Activated T-cell treated with anti-CD3 and anti-CD28 coated beads, Interleukin-2, amount 50 U/mL, for 24 hours (primary cell): Measurements from ENCODE around the gene SSH2.
A peak's percentile ranks its signal among the peaks of the same experiment; 100 is the strongest.

Experiments
- DNase-seq: peaks from one replicate; pipeline ENCODE4 v3.0.0-alpha.2; 2020
- H3K27ac Mint-ChIP-seq: 2 replicates; pipeline ENCODE4 v1.8.0; 2020; ENCODE audit warnings: mild to moderate bottlenecking, mixed read lengths
- H3K27me3 Mint-ChIP-seq: 2 replicates; pipeline ENCODE4 v1.8.0; 2020; ENCODE audit warnings: mixed read lengths
- H3K36me3 Mint-ChIP-seq: 2 replicates; pipeline ENCODE4 v1.8.0; 2020; ENCODE audit warnings: low read depth, mixed read lengths
- H3K4me1 Mint-ChIP-seq: 2 replicates; pipeline ENCODE4 v1.8.0; 2020; ENCODE audit warnings: low read depth, mixed read lengths
- H3K4me3 Mint-ChIP-seq: 2 replicates; pipeline ENCODE4 v1.8.0; 2020; ENCODE audit warnings: mild to moderate bottlenecking, moderate library complexity, mixed read lengths
- H3K9me3 Mint-ChIP-seq: 2 replicates; pipeline ENCODE4 v1.8.0; 2020; ENCODE audit warnings: mixed read lengths

Gene SSH2

GRCh38 chr17:29643817-29644160, 286.2 kb downstream of the SSH2 start:
- H3K36me3 Mint-ChIP-seq: peaks cover 55% of the 10 kb centered on the region

GRCh38 chr17:29642171-29642611, 287.8 kb downstream of the SSH2 start:
- Mint-ChIP-seq H3K9me3 (no peaks in the 10 kb centered on the region), H3K36me3 (peaks cover 45% of the 10 kb centered on the region), H3K4me1 (peaks cover 50% of the 10 kb centered on the region), H3K27ac (peak overlapping the region; percentile 48), H3K27me3 (no peaks in the 10 kb centered on the region), H3K4me3 (no peak overlapping the region)
- DNase-seq: no peak

More at GRCh38 chr17:29643817-29644160, 286.2 kb downstream of the SSH2 start:
- DNase-seq: no peak
- Mint-ChIP-seq H3K27ac (peak overlapping the region; percentile 68), H3K4me1 (peaks cover 49% of the 10 kb centered on the region), H3K4me3 (no peak overlapping the region), H3K9me3 (no peaks in the 10 kb centered on the region), H3K27me3 (no peaks in the 10 kb centered on the region)

- Mint-ChIP-seq H3K27me3 (no peaks in the 10 kb centered on the region), H3K9me3 (no peaks in the 10 kb centered on the region), H3K36me3 (peaks cover 52% of the 10 kb centered on the region), H3K27ac (peak overlapping the region; percentile 93), H3K4me3 (no peak overlapping the region), H3K4me1 (peaks cover 49% of the 10 kb centered on the region)
- DNase-seq: no peak
These were observed 288.9 kb downstream of the SSH2 start for GRCh38 chr17:29640981-29641642.

- peaks cover 52% of the 10 kb centered on the region for H3K36me3 Mint-ChIP-seq
- no peak overlapping the region for H3K4me3 Mint-ChIP-seq
- DNase-seq: no peak
- H3K27me3 Mint-ChIP-seq: no peaks in the 10 kb centered on the region
- H3K9me3 Mint-ChIP-seq: no peaks in the 10 kb centered on the region
- H3K4me1 Mint-ChIP-seq: peaks cover 42% of the 10 kb centered on the region
- H3K27ac Mint-ChIP-seq: peak overlapping the region; percentile 93
These were observed 289.6 kb downstream of the SSH2 start for GRCh38 chr17:29640413-29640812.

- H3K9me3 Mint-ChIP-seq: no peaks in the 10 kb centered on the region
- H3K4me3 Mint-ChIP-seq: no peak overlapping the region
- peaks cover 19% of the 10 kb centered on the region for H3K4me1 Mint-ChIP-seq
- DNase-seq: no peak
- H3K36me3 Mint-ChIP-seq: peaks cover 79% of the 10 kb centered on the region
- H3K27ac Mint-ChIP-seq: peak overlapping the region; percentile 59
- no peaks in the 10 kb centered on the region for H3K27me3 Mint-ChIP-seq
These were observed 296.1 kb downstream of the SSH2 start for GRCh38 chr17:29633886-29634285.

GRCh38 chr17:29630630-29631193, 299.3 kb downstream of the SSH2 start:
- Mint-ChIP-seq H3K4me3 (no peak overlapping the region), H3K27ac (peak overlapping the region; percentile 64), H3K36me3 (peaks cover 79% of the 10 kb centered on the region), H3K27me3 (no peaks in the 10 kb centered on the region), H3K4me1 (peaks cover 42% of the 10 kb centered on the region), H3K9me3 (no peaks in the 10 kb centered on the region)
- no peak for DNase-seq

GRCh38 chr17:29629839-29630238, 300.2 kb downstream of the SSH2 start:
- Mint-ChIP-seq H3K4me1 (peaks cover 51% of the 10 kb centered on the region), H3K4me3 (no peak overlapping the region), H3K27ac (peak overlapping the region; percentile 64), H3K36me3 (peaks cover 80% of the 10 kb centered on the region), H3K27me3 (no peaks in the 10 kb centered on the region), H3K9me3 (no peaks in the 10 kb centered on the region)
- DNase-seq: no peak

- H3K4me3 Mint-ChIP-seq: no peak overlapping the region
- no peaks in the 10 kb centered on the region for H3K27me3 Mint-ChIP-seq
- H3K27ac Mint-ChIP-seq: peak overlapping the region; percentile 64
- H3K36me3 Mint-ChIP-seq: peaks cover 69% of the 10 kb centered on the region
- H3K9me3 Mint-ChIP-seq: no peaks in the 10 kb centered on the region
- H3K4me1 Mint-ChIP-seq: peaks cover 61% of the 10 kb centered on the region
- DNase-seq: no peak
These were observed 301.4 kb downstream of the SSH2 start for GRCh38 chr17:29628644-29629043.

- H3K27me3 Mint-ChIP-seq: no peaks in the 10 kb centered on the region
- peak overlapping the region; percentile 65 for H3K27ac Mint-ChIP-seq
- H3K9me3 Mint-ChIP-seq: no peaks in the 10 kb centered on the region
- no peak overlapping the region for H3K4me3 Mint-ChIP-seq
- DNase-seq: no peak
- H3K36me3 Mint-ChIP-seq: peaks cover 64% of the 10 kb centered on the region
- peaks cover 68% of the 10 kb centered on the region for H3K4me1 Mint-ChIP-seq
These were observed 302.1 kb downstream of the SSH2 start for GRCh38 chr17:29627951-29628350.

- Mint-ChIP-seq H3K27ac (peak overlapping the region; percentile 92), H3K4me1 (peaks cover 80% of the 10 kb centered on the region), H3K9me3 (no peaks in the 10 kb centered on the region), H3K36me3 (peaks cover 36% of the 10 kb centered on the region), H3K4me3 (no peak overlapping the region), H3K27me3 (no peaks in the 10 kb centered on the region)
- no peak for DNase-seq
These were observed 304.8 kb downstream of the SSH2 start for GRCh38 chr17:29625037-29625750.

GRCh38 chr17:29624586-29624985, 305.4 kb downstream of the SSH2 start:
- Mint-ChIP-seq H3K27me3 (no peaks in the 10 kb centered on the region), H3K4me3 (no peak overlapping the region), H3K9me3 (no peaks in the 10 kb centered on the region), H3K27ac (peak overlapping the region; percentile 92), H3K36me3 (peaks cover 31% of the 10 kb centered on the region), H3K4me1 (peaks cover 74% of the 10 kb centered on the region)
- DNase-seq: no peak

GRCh38 chr17:29623283-29623647, 306.8 kb downstream of the SSH2 start:
- Mint-ChIP-seq H3K27ac (peak overlapping the region; percentile 92), H3K9me3 (no peaks in the 10 kb centered on the region), H3K36me3 (peaks cover 20% of the 10 kb centered on the region), H3K4me1 (peaks cover 63% of the 10 kb centered on the region), H3K27me3 (no peaks in the 10 kb centered on the region), H3K4me3 (peak overlapping the region; percentile 82)
- no peak for DNase-seq

- Mint-ChIP-seq H3K4me1 (peaks cover 59% of the 10 kb centered on the region), H3K4me3 (peak within 1 kb of the TSS; percentile 82), H3K27ac (peak within 1 kb of the TSS; percentile 92), H3K36me3 (peaks cover 18% of the 10 kb centered on the region), H3K9me3 (no peaks in the 10 kb centered on the region), H3K27me3 (no peaks in the 10 kb centered on the region)
- DNase-seq: peak; percentile 87
These were observed 307.4 kb downstream of the SSH2 start, which contains the start of gene CORO6 for GRCh38 chr17:29622337-29623282. Gene CORO6, minus strand, starts transcription at chr17:29622912. Its CDS starts 1,491 bp downstream, at chr17:29621421.

- Mint-ChIP-seq H3K27ac (peak overlapping the region; percentile 12), H3K4me1 (peaks cover 60% of the 10 kb centered on the region), H3K27me3 (peaks cover 4% of the 10 kb centered on the region), H3K9me3 (no peaks in the 10 kb centered on the region), H3K36me3 (peaks cover 12% of the 10 kb centered on the region), H3K4me3 (peak overlapping the region; percentile 82)
- no peak for DNase-seq
These were observed 308.3 kb downstream of the SSH2 start for GRCh38 chr17:29621751-29622194.
